NCI-H1417 (cell line): ENCODE results near the gene F5.

Experiments used
- DNase-seq, 3 experiments: peaks; one replicate each; lab custom pipeline; 2025; lab: John Stamatoyannopoulos, UW

F5 gene

GRCh38 chr1:169588112-169588511 lies 1.8 kb upstream of the F5 start:
- no peak for DNase-seq

DNA sequence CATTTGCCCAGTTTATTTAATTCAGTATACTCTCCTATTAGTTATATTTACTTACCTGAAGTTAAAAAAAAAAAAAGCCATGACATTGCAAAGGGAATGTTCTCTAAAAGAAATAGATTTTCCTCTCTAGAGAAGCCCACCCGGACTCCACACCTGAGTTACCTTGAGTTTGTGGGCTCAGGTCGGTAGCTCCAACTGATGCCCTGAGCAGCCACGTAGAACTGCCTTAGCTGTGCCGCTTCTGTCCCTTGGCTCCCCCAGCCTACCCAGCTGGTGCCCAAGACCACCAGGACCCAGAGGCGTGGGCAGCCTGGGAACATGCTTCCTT lies 250 bp downstream of the F5 start:
- DNase-seq: no peak

DNA sequence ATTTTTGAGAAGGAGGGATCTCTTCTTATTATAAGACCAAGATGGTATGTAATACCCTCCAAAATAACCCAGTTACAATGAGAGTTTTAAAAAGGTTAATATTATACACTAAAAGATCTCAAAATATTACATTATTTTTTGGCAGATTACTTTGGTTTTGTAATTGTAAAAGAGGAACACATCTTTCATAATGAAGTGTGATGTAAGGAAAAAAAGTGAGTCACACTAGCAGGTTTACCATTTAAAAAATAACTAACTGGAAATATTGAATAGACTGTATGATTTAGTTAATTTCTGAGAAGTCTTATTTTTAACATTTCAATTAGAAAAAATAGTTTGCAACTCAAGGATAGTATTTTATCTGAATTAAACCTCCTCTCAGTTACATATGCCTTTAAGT lies 1.1 kb downstream of the F5 start:
- no peak for DNase-seq

- no peak for DNase-seq
Observed at GRCh38 chr1:169584483-169585144, 1.7 kb downstream of the F5 start.

- no peak for DNase-seq
Observed at GRCh38 chr1:169577981-169578738, 8.1 kb downstream of the F5 start.

DNA sequence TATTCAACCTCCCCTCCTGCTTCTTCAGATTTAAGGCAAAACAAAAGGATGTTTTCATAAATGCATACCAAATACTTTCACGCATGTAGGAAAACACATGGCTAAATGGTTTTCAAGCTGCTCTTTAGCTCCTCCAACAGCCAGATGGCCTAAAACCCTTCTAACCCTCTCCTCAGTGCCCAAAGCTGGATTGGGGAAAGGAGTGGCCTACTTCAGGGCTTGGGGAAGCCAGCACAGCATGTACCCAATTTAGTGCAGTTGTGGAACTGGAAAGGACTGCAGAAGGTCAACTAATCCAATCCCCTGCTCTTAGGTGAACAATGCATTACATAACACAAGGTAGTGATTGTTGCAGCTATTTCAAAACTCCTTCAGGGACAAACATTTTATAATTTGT lies 9.3 kb downstream of the F5 start:
- no peak for DNase-seq

- no peak for DNase-seq
Observed at GRCh38 chr1:169576241-169576934, 9.9 kb downstream of the F5 start.

GRCh38 chr1:169574336-169574735 lies 11.9 kb downstream of the F5 start:
- no peak for DNase-seq

DNA sequence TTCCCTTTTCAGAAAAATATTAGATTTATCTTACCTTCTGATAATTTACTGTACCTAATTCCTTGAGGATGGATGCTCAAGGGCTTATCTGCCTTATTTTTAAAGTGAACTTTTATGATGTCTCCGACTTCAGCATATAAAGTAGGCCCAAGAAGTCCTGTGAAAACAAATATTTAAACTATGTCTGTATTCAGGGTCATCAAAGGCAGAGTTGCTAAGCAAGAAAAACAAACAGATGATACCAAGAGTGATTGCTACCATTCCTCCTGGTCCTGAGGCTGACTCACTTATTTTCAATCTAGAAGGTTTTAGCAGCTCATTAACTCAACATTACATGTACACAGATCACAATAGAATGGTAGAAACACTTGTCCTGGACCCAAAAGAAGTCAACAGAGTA lies 14.1 kb downstream of the F5 start:
- no peak for DNase-seq

- DNase-seq: no peak
Observed at GRCh38 chr1:169571450-169571849, 14.8 kb downstream of the F5 start.

GRCh38 chr1:169570172-169570574 lies 16.1 kb downstream of the F5 start:
- DNase-seq: peak in 1 of 3 experiments; percentile 55

- DNase-seq: peak in 1 of 3 experiments; percentile 57
Observed at GRCh38 chr1:169568497-169568896, 17.8 kb downstream of the F5 start.

DNA sequence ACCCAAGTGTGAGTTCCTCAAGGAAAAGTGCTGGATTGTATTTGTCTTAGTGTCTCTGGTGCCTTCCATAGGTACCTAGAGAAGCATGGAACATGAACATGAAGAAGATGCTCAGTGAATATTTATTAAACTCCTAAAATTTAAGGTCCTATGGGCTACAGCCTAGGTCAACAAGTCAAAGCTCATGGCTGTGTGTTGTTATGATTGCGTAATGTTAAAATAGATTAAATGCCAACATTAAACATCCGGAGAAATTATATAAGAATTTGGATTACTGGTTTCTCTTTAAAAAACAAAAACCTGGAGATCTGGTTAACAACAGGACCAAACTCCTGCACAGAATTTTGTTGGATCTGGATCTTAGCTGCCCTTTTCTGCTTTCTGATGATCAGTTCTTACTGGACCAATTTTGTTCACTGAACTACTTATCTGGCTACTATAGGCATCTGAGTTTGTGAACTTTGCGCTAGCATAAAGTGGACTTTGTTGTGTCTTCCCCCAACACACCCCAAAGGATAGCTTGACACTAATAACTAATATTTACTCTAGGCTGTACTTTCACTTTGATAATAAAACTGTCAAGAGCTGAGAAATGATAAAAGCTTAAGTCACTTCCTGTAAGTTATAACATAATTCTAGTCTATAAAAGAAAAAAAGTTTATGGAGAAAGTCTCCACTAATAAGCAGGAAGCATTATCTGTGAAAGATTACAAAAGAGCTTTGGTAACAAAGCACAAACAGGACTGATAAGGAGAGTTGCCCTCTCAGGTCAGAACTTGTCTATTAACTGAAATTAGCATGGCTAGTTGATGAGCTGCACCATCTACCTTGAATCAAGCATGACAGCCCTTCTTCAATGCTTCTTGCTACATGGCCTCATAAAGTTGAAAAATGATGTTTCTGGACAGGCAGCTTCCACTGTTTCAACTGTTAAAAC lies 20.7 kb downstream of the F5 start:
- no peak for DNase-seq

GRCh38 chr1:169563650-169564049 lies 22.6 kb downstream of the F5 start:
- DNase-seq: no peak

GRCh38 chr1:169563019-169563615 lies 23.2 kb downstream of the F5 start:
- DNase-seq: no peak

DNA sequence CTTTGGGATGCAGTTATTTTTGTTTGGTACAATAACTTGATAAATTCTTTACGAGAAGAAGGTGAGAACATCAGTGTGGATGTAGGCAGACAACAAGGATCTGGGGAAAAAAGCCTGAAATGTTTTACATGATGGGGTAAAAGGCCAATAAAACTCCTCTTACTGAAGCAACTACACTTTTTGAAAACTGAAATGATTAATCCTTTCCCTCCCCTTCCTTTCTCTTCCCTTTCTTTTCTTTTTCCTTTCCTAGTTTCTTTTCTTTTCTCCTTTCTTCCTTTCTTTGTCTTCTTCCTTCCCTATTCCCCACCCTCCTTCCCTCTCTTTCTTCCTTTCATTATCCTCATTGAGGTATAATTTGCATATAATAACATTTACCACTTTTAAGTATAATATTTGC lies 24.6 kb downstream of the F5 start:
- DNase-seq: no peak

- no peak for DNase-seq
Observed at GRCh38 chr1:169557131-169557530, 29.1 kb downstream of the F5 start.

DNA sequence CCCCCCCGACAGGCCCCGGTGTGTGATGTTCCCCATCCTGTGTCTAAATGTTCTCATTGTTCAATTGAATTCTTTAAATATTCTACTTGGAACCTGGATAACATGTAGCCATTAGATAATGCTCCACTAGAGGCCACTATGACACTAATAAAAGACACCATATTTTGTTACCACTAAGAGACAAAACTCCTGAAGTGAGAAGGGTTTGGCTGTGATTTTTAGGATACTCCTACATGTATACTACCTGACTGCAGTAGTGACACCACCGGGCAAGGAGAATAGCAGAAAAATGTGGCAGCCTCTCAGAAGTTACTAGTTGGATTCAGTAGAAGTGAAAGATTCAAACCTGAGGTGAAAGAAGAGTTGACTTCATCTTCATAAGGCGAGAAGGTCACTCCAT lies 36.0 kb downstream of the F5 start:
- DNase-seq: peak; percentile 25 to 73 (median 32)

DNA sequence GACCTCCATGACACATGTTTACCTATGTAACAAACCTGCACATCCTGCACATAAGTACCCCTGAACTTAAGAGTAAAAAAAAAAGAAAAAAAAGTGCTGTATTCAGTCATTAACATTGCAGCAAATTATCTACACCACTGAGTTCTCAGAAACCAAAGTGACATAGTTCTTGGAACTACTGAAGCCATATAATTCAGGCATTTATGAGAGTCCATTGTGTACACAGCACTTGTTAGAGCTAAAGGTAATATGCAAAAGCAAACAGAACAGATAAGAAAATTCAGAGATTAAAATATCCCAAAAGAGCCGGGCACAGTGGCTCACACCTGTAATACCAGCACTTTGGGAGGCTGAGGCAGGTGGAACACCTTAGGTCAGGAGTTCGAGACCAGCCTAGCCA lies 38.0 kb downstream of the F5 start:
- no peak for DNase-seq

- DNase-seq: peak; percentile 62 to 89 (median 87)
Observed at GRCh38 chr1:169546087-169546995, 39.9 kb downstream of the F5 start.

DNA sequence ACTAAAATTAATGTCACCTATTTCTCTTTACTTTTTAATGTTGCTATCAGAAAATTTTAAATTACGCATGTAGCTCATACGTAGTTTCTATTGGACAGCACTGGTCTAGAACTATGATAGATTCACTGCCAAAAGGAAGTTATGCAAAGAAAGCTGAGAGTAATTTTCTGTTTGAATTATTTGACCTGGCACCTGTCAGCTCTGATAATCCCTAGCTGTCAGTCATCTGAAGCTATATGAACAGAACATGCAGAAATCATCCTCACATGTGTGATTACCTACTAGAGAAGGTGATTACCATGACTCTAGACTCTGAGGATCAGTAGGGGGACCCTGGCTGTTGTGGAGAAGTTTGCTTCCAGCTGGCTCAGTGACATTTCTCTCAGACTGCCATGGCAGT lies 40.8 kb downstream of the F5 start:
- no peak for DNase-seq
